Mesenchymal stem cell (in vitro differentiated cells and primary cell): Measurements from ENCODE around the gene CDKN2B-AS1.

Source experiments
- DNase-seq: peaks from one replicate; pipeline ENCODE4 v3.0.0-alpha.2; 2013
- H2AFZ ChIP-seq: one replicate; pipeline ENCODE4 v1.6.1; 2013; ENCODE audit warnings: low read depth, mild to moderate bottlenecking, control low read depth, inconsistent platforms, low read length, moderate library complexity
- H2AK5ac ChIP-seq: 2 replicates; pipeline ENCODE4 v1.6.1; 2013; ENCODE audit warnings: low read length, moderate library complexity, mild to moderate bottlenecking, inconsistent platforms; ENCODE audit not compliant: severe bottlenecking
- H2BK120ac ChIP-seq: one replicate; pipeline ENCODE4 v1.6.1; 2013; ENCODE audit warnings: low read depth, mild to moderate bottlenecking, inconsistent platforms, low read length, moderate library complexity
- H2BK12ac ChIP-seq, 2 experiments: one replicate each; pipeline ENCODE4 v1.6.1; 2013; ENCODE audit warnings: inconsistent platforms in 2 of 2, low read length in 2 of 2, mild to moderate bottlenecking in 2 of 2, moderate library complexity in 2 of 2, control low read depth in 1 of 2
- H2BK15ac ChIP-seq: one replicate; pipeline ENCODE4 v1.6.1; 2013; ENCODE audit warnings: mild to moderate bottlenecking, low read depth, inconsistent platforms; ENCODE audit not compliant: poor library complexity, severe bottlenecking
- H2BK5ac ChIP-seq: 2 replicates; pipeline ENCODE4 v1.6.1; 2013; ENCODE audit warnings: low read depth, mild to moderate bottlenecking, low read length, control low read depth, inconsistent platforms; ENCODE audit not compliant: poor library complexity, severe bottlenecking
- H3K14ac ChIP-seq, 2 experiments: one replicate each; pipeline ENCODE4 v1.6.1; 2013; ENCODE audit warnings: inconsistent platforms in 2 of 2, low read length in 2 of 2, control low read depth in 1 of 2, mild to moderate bottlenecking in 1 of 2, moderate library complexity in 1 of 2
- H3K18ac ChIP-seq, 2 experiments: one replicate each; pipeline ENCODE4 v1.6.1; 2013; ENCODE audit warnings: inconsistent platforms in 2 of 2, low read length in 2 of 2, control low read depth in 1 of 2, low read depth in 1 of 2, mild to moderate bottlenecking in 1 of 2
- H3K23ac ChIP-seq, 2 experiments: one replicate each; pipeline ENCODE4 v1.6.1; 2013; ENCODE audit warnings: inconsistent platforms in 2 of 2, low read length in 2 of 2, mild to moderate bottlenecking in 2 of 2, moderate library complexity in 2 of 2, control low read depth in 1 of 2
- H3K27ac ChIP-seq: 2 replicates; pipeline ENCODE4 v1.5.1; 2013; ENCODE audit warnings: mild to moderate bottlenecking, moderate library complexity, low read length, control low read depth, inconsistent platforms; ENCODE audit not compliant: poor library complexity, severe bottlenecking
- H3K27me3 ChIP-seq, 2 experiments: 2 replicates each; pipeline versions ENCODE4 v1.6.1 to v1.7.0; 2013; ENCODE audit warnings: low read length in 2 of 2, mild to moderate bottlenecking in 2 of 2, moderate library complexity in 2 of 2, control low read depth in 1 of 2, inconsistent platforms in 1 of 2; ENCODE audit not compliant: control insufficient read depth in 1 of 2, insufficient read depth in 1 of 2
- H3K36me3 ChIP-seq, 2 experiments: 2 replicates each; pipeline versions ENCODE4 v1.6.1 to v1.7.0; 2013; ENCODE audit warnings: low read length in 2 of 2, control low read depth in 1 of 2, inconsistent platforms in 1 of 2, low read depth in 1 of 2, mild to moderate bottlenecking in 1 of 2; ENCODE audit not compliant: insufficient read depth in 2 of 2, control insufficient read depth in 1 of 2
- H3K4ac ChIP-seq, 2 experiments: one replicate each; pipeline ENCODE4 v1.6.1; 2013; ENCODE audit warnings: inconsistent platforms in 2 of 2, low read length in 2 of 2, mild to moderate bottlenecking in 2 of 2, moderate library complexity in 2 of 2, control low read depth in 1 of 2, low read depth in 1 of 2
- H3K4me1 ChIP-seq: 2 replicates; pipeline ENCODE4 v1.6.1; 2013; ENCODE audit warnings: low read depth, low read length, control low read depth; ENCODE audit not compliant: control insufficient read depth, insufficient read depth
- H3K4me2 ChIP-seq: 2 replicates; pipeline ENCODE4 v1.6.1; 2013; ENCODE audit warnings: low read length, mild to moderate bottlenecking, inconsistent platforms; ENCODE audit not compliant: poor library complexity, severe bottlenecking
- H3K4me3 ChIP-seq, 2 experiments: 2 replicates each; pipeline versions ENCODE4 v1.5.1 to v1.7.0; 2013; ENCODE audit warnings: low read length in 2 of 2, mild to moderate bottlenecking in 2 of 2, control low read depth in 1 of 2, low read depth in 1 of 2; ENCODE audit not compliant: insufficient read depth in 1 of 2
- H3K79me1 ChIP-seq: replicated peaks from 2 replicates; pipeline ENCODE4 v1.6.1; 2013; ENCODE audit warnings: mild to moderate bottlenecking, control low read depth, low read length, inconsistent platforms; ENCODE audit not compliant: poor library complexity, severe bottlenecking
- H3K9ac ChIP-seq: 2 replicates; pipeline ENCODE4 v1.7.0; 2013; ENCODE audit warnings: mild to moderate bottlenecking, low read length, moderate library complexity
- H3K9me3 ChIP-seq: 2 replicates; pipeline ENCODE4 v1.7.0; 2013; ENCODE audit warnings: mild to moderate bottlenecking, low read length; ENCODE audit not compliant: control insufficient read depth
- H4K8ac ChIP-seq: one replicate; pipeline ENCODE4 v1.6.1; 2013; ENCODE audit warnings: inconsistent platforms, mild to moderate bottlenecking, low read length, moderate library complexity
- H4K91ac ChIP-seq: one replicate; pipeline ENCODE4 v1.6.1; 2013; ENCODE audit warnings: mild to moderate bottlenecking, low read length, inconsistent platforms
- WGBS: methylation state at CpG from one replicate; pipeline ENCODE4 v1.1.7; 2013; ENCODE audit warnings: mixed read lengths; 5-methylcytosine and 5-hydroxymethylcytosine counted together

Gene CDKN2B-AS1

DNA sequence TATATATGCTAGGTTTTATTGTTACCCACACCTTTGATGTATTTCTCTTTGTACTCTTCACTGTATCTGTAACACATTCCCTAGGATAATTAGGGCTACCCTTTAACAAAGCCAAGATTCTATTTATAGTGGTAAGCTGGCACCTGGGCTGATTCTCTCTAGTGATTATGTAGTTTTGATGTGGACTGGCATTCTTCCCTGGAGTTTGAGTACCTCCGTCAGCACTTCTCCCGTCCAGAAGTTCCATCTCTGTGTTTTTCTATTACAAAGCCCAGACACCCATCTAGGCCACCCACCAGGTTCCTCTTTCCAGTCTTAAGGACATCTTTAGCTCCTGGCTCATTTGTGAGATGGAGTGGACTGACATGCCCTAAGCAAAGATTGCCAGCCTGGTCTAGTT lies 70.4 kb downstream of the CDKN2B-AS1 start:
- no peaks in the 10 kb centered on the region for H3K4me1 ChIP-seq
- 100% methylated on average over 2 of the region's 2 CpGs for WGBS
- H2BK120ac ChIP-seq, result no peak overlapping the region
- H3K9me3 ChIP-seq, result no peaks in the 10 kb centered on the region
- no peak overlapping the region for H3K4ac ChIP-seq
- H3K4me3 ChIP-seq, result no peak overlapping the region
- no peak overlapping the region for H4K91ac ChIP-seq
- H2AK5ac ChIP-seq, result no peak overlapping the region
- DNase-seq, result no peak
- no peak overlapping the region for H3K18ac ChIP-seq
- H2BK5ac ChIP-seq, result no peak overlapping the region
- no peak overlapping the region for H2BK12ac ChIP-seq
- no peak overlapping the region for H4K8ac ChIP-seq
- H3K4me2 ChIP-seq, result no peak overlapping the region
- H2BK15ac ChIP-seq, result no peak overlapping the region
- no peaks in the 10 kb centered on the region for H3K79me1 ChIP-seq
- no peak overlapping the region for H3K23ac ChIP-seq
- H3K27ac ChIP-seq, result no peak overlapping the region
- H3K9ac ChIP-seq, result no peak overlapping the region
- H3K36me3 ChIP-seq, result no peaks in the 10 kb centered on the region
- no peaks in the 10 kb centered on the region for H3K27me3 ChIP-seq
- no peak overlapping the region for H2AFZ ChIP-seq
- no peak overlapping the region for H3K14ac ChIP-seq

DNA sequence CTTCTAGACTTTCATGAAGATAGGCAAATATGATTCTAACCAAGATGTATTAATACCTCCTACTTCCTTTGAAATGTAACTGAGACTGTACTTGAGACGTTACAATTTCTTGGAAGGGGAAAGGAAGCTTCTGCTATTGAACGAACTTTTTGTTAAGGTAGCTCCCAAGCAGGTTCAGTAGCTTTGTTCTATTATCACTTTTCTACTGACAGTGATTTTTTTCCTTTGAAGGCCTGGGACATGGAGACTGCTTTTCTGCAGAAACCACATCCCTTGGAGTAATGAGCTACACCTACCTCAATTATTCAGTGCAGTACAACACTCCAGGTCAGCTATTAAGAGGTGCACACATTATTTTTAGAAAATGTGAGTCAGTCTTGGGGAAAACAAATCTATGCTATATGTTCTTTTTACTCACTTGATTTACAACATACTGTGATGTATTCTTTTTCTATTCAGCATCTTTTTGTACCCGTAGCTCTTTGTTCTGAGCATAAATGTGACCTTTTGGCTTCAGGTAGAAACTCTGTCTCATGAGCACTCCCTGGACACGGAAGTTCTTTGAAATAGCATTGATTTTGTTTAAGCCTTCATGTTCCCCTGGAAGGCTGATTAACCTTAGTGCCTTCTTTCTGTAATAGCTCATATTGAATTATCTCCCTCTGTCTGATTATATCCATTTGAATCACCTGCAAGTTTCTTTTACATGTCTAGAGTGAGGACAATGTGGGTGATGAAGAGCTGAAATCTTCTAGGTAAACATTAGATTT lies 71.0 kb downstream of the CDKN2B-AS1 start:
- no peaks in the 10 kb centered on the region for H3K4me1 ChIP-seq
- no peak overlapping the region for H2AFZ ChIP-seq
- H4K8ac ChIP-seq, result no peak overlapping the region
- no peaks in the 10 kb centered on the region for H3K9me3 ChIP-seq
- H2BK120ac ChIP-seq, result no peak overlapping the region
- H3K4me3 ChIP-seq, result no peak overlapping the region
- no peak overlapping the region for H3K18ac ChIP-seq
- H2AK5ac ChIP-seq, result no peak overlapping the region
- no peak overlapping the region for H2BK12ac ChIP-seq
- no peaks in the 10 kb centered on the region for H3K36me3 ChIP-seq
- no peak overlapping the region for H3K14ac ChIP-seq
- no peaks in the 10 kb centered on the region for H3K79me1 ChIP-seq
- no peak overlapping the region for H3K23ac ChIP-seq
- H2BK15ac ChIP-seq, result no peak overlapping the region
- no peak overlapping the region for H3K4ac ChIP-seq
- no peak overlapping the region for H3K9ac ChIP-seq
- 98% methylated on average over 2 of the region's 4 CpGs for WGBS
- no peak overlapping the region for H3K27ac ChIP-seq
- no peak overlapping the region for H3K4me2 ChIP-seq
- no peaks in the 10 kb centered on the region for H3K27me3 ChIP-seq
- no peak overlapping the region for H4K91ac ChIP-seq
- DNase-seq, result no peak
- H2BK5ac ChIP-seq, result no peak overlapping the region

DNA sequence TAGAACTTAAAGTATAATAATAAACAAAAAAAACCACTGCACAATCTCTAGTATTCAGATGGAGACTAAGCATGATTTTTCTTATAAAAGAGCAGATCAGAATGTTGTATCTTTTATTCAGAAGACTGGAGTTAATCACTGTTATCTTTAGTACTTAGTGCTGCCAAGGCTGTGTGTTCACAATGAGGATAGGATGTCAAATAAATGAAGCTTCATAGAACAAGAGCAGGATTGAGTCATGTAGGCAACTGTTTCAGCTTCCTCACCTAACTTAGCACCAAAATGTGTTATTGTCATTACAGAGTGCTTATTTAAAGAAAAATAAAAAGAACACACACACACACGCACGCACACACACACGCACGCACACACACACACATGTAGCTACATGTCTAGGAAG lies 72.6 kb downstream of the CDKN2B-AS1 start:
- WGBS, result no CpG with 5 or more reads among the region's 4 CpGs
- Histone ChIP-seq H2BK15ac (no peak overlapping the region), H3K9ac (no peak overlapping the region)

DNA sequence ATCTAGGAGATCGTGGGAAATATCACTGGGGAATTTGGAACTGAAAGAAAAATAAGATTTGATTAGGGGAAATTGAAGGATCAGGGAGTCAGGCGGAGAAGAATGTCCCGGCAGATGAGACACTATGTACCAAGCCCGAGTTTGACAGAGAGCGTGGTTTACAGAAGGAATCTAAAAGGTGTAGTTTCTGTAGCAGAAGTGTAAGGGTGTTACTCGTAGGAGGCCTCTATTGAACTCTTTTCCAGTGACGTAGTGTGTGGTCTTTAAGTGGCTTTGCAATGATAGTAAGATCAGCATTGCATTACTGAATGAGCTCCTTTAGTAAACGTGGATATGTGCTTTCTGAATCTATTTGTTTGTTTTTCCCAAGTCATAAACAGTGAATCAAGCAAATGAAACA lies 73.8 kb downstream of the CDKN2B-AS1 start:
- Histone ChIP-seq H2AK5ac (no peak overlapping the region), H3K36me3 (no peaks in the 10 kb centered on the region), H3K4me2 (no peak overlapping the region), H3K27me3 (no peaks in the 10 kb centered on the region), H3K27ac (no peak overlapping the region), H3K14ac (no peak overlapping the region), H3K4me3 (no peak overlapping the region), H2AFZ (no peak overlapping the region), H2BK5ac (no peak overlapping the region), H3K18ac (no peak overlapping the region), H2BK15ac (no peak overlapping the region), H4K8ac (no peak overlapping the region), H3K79me1 (no peaks in the 10 kb centered on the region), H2BK12ac (no peak overlapping the region), H3K4me1 (no peaks in the 10 kb centered on the region), H3K9me3 (no peaks in the 10 kb centered on the region), H2BK120ac (no peak overlapping the region), H3K9ac (no peak overlapping the region), H4K91ac (no peak overlapping the region), H3K23ac (no peak overlapping the region), H3K4ac (no peak overlapping the region)
- WGBS, result 91% methylated on average over 7 of the region's 8 CpGs
- no peak for DNase-seq

More for the DNA sequence above, 72.6 kb downstream of the CDKN2B-AS1 start:
- H2AFZ ChIP-seq, result no peak overlapping the region
- no peak overlapping the region for H2BK120ac ChIP-seq
- DNase-seq, result no peak
- H3K4me2 ChIP-seq, result no peak overlapping the region
- H3K18ac ChIP-seq, result no peak overlapping the region
- H3K14ac ChIP-seq, result no peak overlapping the region
- H3K9me3 ChIP-seq, result no peaks in the 10 kb centered on the region
- no peak overlapping the region for H4K8ac ChIP-seq
- no peak overlapping the region for H2AK5ac ChIP-seq
- no peak overlapping the region for H3K27ac ChIP-seq
- H3K4ac ChIP-seq, result no peak overlapping the region
- H2BK12ac ChIP-seq, result no peak overlapping the region
- H3K36me3 ChIP-seq, result no peaks in the 10 kb centered on the region
- H3K27me3 ChIP-seq, result no peaks in the 10 kb centered on the region
- H3K79me1 ChIP-seq, result no peaks in the 10 kb centered on the region
- H4K91ac ChIP-seq, result no peak overlapping the region
- no peak overlapping the region for H2BK5ac ChIP-seq
- H3K4me1 ChIP-seq, result no peaks in the 10 kb centered on the region
- no peak overlapping the region for H3K4me3 ChIP-seq
- no peak overlapping the region for H3K23ac ChIP-seq
